HepG2 (cell line): ENCODE results near the gene CABLES2. TPM values are rescaled to one million over a fixed set of nuclear protein-coding genes. Genes with fewer than 3 reads are reported as not detected.

Experiments used
- AGO2 ChIP-seq: fragments of 200-400 bp; formaldehyde crosslinking; optimal IDR thresholded peaks from 2 replicates; pipeline ENCODE3; 2017; ENCODE audit warnings: mild to moderate bottlenecking, low read depth, low read length, moderate library complexity
- AKAP8 ChIP-seq: sonication (generic); formaldehyde crosslinking; IDR thresholded peaks from 2 replicates; pipeline ENCODE4 v1.5.1; 2020; ENCODE audit warnings: mild to moderate bottlenecking, missing genetic modification reagents
- BRD4 ChIP-seq: sonication (generic); formaldehyde crosslinking; IDR thresholded peaks from 2 replicates; pipeline ENCODE4 v1.4.0; 2020; ENCODE audit warnings: missing genetic modification reagents
- CCDC6 ChIP-seq: sonication (generic); formaldehyde crosslinking; IDR thresholded peaks from 2 replicates; pipeline ENCODE4 v1.8.1; 2022; ENCODE audit warnings: mild to moderate bottlenecking, missing genetic modification reagents, moderate library complexity
- ERF ChIP-seq: IDR thresholded peaks from 2 replicates; pipeline ENCODE4 v1.6.1; 2018; ENCODE audit warnings: missing biosample characterization, missing genetic modification reagents
- FOXJ3 ChIP-seq: sonication (generic); formaldehyde crosslinking; IDR thresholded peaks from 2 replicates; pipeline ENCODE4 v1.4.0; 2020; ENCODE audit warnings: missing genetic modification reagents, mild to moderate bottlenecking, borderline replicate concordance
- FOXK2 ChIP-seq: fragments of 450-650 bp; IDR thresholded peaks from 2 replicates; pipeline ENCODE4 v1.6.1; 2016
- GATAD2A ChIP-seq: IDR thresholded peaks from 2 replicates; pipeline ENCODE4 v1.6.1; 2016
- IRF2 ChIP-seq: IDR thresholded peaks from 2 replicates; pipeline ENCODE4 v1.6.1; 2018; ENCODE audit warnings: missing genetic modification reagents, missing compliant biosample characterization
- JUNB ChIP-seq: sonication (generic); formaldehyde crosslinking; IDR thresholded peaks from 2 replicates; pipeline ENCODE4 v1.8.0; 2022; ENCODE audit warnings: missing genetic modification reagents, mild to moderate bottlenecking, borderline replicate concordance
- NR3C1 ChIP-seq: sonication (generic); formaldehyde crosslinking; IDR thresholded peaks from 2 replicates; pipeline ENCODE4 v1.4.0; 2020; ENCODE audit warnings: missing genetic modification reagents
- POLR2G ChIP-seq: fragments of 200-400 bp; formaldehyde crosslinking; IDR thresholded peaks from 2 replicates; pipeline ENCODE4 v1.6.1; 2018; ENCODE audit warnings: mild to moderate bottlenecking, low read depth, low read length, moderate library complexity
- RXRA ChIP-seq: sonication (generic); formaldehyde crosslinking; IDR thresholded peaks from 2 replicates; pipeline ENCODE4 v1.5.1; 2020; ENCODE audit warnings: missing genetic modification reagents
- ZNF225 ChIP-seq: sonication (generic); formaldehyde crosslinking; IDR thresholded peaks from 2 replicates; pipeline ENCODE4 v1.4.0; 2020; ENCODE audit warnings: mild to moderate bottlenecking, missing genetic modification reagents
- ZNF256 ChIP-seq: sonication (generic); formaldehyde crosslinking; conservative IDR thresholded peaks from 2 replicates; pipeline ENCODE4 v1.4.0; 2020; ENCODE audit warnings: missing genetic modification reagents
- ZNF263 ChIP-seq: sonication (generic); formaldehyde crosslinking; IDR thresholded peaks from 2 replicates; pipeline ENCODE4 v1.4.0; 2020; ENCODE audit warnings: missing genetic modification reagents
- ZNF484 ChIP-seq: sonication (generic); formaldehyde crosslinking; IDR thresholded peaks from 2 replicates; pipeline ENCODE4 v1.5.1; 2020; ENCODE audit warnings: mild to moderate bottlenecking, low read depth, missing genetic modification reagents, borderline replicate concordance
- ZNF496 ChIP-seq: sonication (generic); formaldehyde crosslinking; IDR thresholded peaks from 2 replicates; pipeline ENCODE4 v1.8.1; 2023; ENCODE audit warnings: mild to moderate bottlenecking, moderate library complexity, missing genetic modification reagents; ENCODE audit not compliant: insufficient replicate concordance
- ZNF720 ChIP-seq: sonication (generic); formaldehyde crosslinking; IDR thresholded peaks from 2 replicates; pipeline ENCODE4 v1.4.0; 2020; ENCODE audit warnings: missing genetic modification reagents
- ZNF773 ChIP-seq: sonication (generic); formaldehyde crosslinking; IDR thresholded peaks from 2 replicates; pipeline ENCODE4 v1.4.0; 2020; ENCODE audit warnings: missing genetic modification reagents, borderline replicate concordance
- polyA plus RNA-seq, 8 experiments: library from polyadenylated mRNA; depleted of rRNA in 3 of 8; stranded (reverse) in 7 of 8; unstranded in 1 of 8; fragments of >200 nt; fragmentation: Illumina TruSeq in 4 of 8; extraction: Trizol in 4 of 8; gene quantifications; 2 replicates each; pipeline versions ENCODE4 v1.2.1 to v1.2.3, GENCODE V29; 2011 to 2016; ENCODE audit warnings: low read depth in 4 of 8, missing spikeins in 1 of 8, mixed read lengths in 1 of 8; ENCODE audit not compliant: insufficient read depth in 1 of 8
- total RNA-seq, 5 experiments: library from RNA; depleted of rRNA; stranded (reverse); fragments of >200 nt; fragmentation: Illumina TruSeq; extraction: Trizol; gene quantifications; 2 replicates each; pipeline ENCODE4 v1.2.3, GENCODE V29; 2016; ENCODE audit warnings: low read depth in 1 of 5
- TF ChIP-seq, protein P1 (sequence below): sonication (generic); formaldehyde crosslinking; IDR thresholded peaks from 2 replicates; pipeline ENCODE4 v1.5.1; 2020; ENCODE audit warnings: mild to moderate bottlenecking, missing genetic modification reagents, moderate library complexity
- TF ChIP-seq, protein P2 (sequence below): sonication (generic); formaldehyde crosslinking; IDR thresholded peaks from 2 replicates; pipeline ENCODE4 v1.5.1; 2020; ENCODE audit warnings: missing genetic modification reagents, mild to moderate bottlenecking, borderline replicate concordance
- TF ChIP-seq, protein P3 (sequence below): sonication (generic); formaldehyde crosslinking; IDR thresholded peaks from 2 replicates; pipeline ENCODE4 v1.8.0; 2022; ENCODE audit warnings: mild to moderate bottlenecking, missing genetic modification reagents, moderate library complexity

CABLES2 gene
- total and polyA plus RNA-seq, 2 of the 13 experiments (the other 11 are each of a cell fraction or from before 2014, with no cell fraction given), result 5.2 to 9.7 TPM

DNA sequence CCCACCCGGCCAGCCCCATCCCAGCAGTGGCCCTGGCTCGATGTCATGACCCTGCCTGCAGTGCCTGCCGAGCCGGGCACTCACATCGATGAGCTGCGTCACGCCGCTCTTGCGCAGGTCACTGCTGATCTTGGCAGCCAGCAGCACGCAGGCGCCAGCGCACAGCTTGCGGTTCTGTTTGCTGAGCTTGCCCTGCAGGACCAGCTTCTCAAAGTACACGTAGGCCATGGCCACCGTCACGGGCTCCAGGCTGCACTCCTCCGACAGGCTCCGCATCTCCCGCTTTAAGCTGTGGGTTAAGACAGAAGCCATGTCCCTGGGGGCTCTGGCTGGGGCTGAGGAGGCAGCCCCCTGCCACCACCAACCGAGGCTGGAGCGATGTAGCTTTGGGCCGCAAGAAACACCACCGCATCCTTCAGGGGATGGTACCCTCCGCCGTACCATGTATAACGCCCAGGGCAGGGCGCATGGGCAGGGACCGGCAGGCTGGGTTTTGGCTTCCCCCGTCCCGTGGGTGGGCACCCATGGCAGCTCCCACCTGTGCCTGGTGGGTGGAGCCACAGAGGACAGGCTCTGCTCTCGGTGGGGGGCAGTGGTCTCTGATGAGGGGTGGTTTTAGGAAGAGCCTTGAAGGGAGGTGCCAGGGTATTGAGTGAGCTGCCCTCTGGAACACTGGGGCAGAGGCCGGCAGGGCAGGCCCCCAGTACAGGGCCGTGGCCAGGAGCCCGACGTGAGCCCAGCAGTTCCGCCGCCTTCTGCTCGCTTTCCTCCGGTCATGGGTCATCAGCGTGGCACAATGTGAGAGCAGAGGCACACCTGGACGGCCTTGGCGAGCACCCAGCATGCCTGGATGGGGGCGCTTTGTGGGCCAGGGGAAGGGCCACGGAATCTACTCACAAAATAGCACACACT lies 15.7 kb downstream of the CABLES2 start (continued):
- TF ChIP-seq, protein P1, sequence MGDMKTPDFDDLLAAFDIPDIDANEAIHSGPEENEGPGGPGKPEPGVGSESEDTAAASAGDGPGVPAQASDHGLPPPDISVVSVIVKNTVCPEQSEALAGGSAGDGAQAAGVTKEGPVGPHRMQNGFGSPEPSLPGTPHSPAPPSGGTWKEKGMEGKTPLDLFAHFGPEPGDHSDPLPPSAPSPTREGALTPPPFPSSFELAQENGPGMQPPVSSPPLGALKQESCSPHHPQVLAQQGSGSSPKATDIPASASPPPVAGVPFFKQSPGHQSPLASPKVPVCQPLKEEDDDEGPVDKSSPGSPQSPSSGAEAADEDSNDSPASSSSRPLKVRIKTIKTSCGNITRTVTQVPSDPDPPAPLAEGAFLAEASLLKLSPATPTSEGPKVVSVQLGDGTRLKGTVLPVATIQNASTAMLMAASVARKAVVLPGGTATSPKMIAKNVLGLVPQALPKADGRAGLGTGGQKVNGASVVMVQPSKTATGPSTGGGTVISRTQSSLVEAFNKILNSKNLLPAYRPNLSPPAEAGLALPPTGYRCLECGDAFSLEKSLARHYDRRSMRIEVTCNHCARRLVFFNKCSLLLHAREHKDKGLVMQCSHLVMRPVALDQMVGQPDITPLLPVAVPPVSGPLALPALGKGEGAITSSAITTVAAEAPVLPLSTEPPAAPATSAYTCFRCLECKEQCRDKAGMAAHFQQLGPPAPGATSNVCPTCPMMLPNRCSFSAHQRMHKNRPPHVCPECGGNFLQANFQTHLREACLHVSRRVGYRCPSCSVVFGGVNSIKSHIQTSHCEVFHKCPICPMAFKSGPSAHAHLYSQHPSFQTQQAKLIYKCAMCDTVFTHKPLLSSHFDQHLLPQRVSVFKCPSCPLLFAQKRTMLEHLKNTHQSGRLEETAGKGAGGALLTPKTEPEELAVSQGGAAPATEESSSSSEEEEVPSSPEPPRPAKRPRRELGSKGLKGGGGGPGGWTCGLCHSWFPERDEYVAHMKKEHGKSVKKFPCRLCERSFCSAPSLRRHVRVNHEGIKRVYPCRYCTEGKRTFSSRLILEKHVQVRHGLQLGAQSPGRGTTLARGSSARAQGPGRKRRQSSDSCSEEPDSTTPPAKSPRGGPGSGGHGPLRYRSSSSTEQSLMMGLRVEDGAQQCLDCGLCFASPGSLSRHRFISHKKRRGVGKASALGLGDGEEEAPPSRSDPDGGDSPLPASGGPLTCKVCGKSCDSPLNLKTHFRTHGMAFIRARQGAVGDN (CRISPR knock-in tag), result peak; percentile 12; the same call in 1 of the 2 replicates
- TF ChIP-seq BRD4 (CRISPR knock-in tag), result peak; percentile 51; the same call in 1 of the 2 replicates
- no peak for TF ChIP-seq JUNB (CRISPR knock-in tag)
- TF ChIP-seq NR3C1 (CRISPR knock-in tag), result no peak
- 0 out of 2 replicates have a peak, but pooled peaks have one; percentile 17 for TF ChIP-seq POLR2G
- TF ChIP-seq, protein P2, sequence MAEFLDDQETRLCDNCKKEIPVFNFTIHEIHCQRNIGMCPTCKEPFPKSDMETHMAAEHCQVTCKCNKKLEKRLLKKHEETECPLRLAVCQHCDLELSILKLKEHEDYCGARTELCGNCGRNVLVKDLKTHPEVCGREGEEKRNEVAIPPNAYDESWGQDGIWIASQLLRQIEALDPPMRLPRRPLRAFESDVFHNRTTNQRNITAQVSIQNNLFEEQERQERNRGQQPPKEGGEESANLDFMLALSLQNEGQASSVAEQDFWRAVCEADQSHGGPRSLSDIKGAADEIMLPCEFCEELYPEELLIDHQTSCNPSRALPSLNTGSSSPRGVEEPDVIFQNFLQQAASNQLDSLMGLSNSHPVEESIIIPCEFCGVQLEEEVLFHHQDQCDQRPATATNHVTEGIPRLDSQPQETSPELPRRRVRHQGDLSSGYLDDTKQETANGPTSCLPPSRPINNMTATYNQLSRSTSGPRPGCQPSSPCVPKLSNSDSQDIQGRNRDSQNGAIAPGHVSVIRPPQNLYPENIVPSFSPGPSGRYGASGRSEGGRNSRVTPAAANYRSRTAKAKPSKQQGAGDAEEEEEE (CRISPR knock-in tag), result no peak
- TF ChIP-seq, protein P3, sequence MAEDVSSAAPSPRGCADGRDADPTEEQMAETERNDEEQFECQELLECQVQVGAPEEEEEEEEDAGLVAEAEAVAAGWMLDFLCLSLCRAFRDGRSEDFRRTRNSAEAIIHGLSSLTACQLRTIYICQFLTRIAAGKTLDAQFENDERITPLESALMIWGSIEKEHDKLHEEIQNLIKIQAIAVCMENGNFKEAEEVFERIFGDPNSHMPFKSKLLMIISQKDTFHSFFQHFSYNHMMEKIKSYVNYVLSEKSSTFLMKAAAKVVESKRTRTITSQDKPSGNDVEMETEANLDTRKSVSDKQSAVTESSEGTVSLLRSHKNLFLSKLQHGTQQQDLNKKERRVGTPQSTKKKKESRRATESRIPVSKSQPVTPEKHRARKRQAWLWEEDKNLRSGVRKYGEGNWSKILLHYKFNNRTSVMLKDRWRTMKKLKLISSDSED (CRISPR knock-in tag), result 0 out of 2 replicates have a peak, but pooled peaks have one; percentile 49
- no peak for TF ChIP-seq ERF (CRISPR knock-in tag)
- TF ChIP-seq ZNF773 (CRISPR knock-in tag), result no peak
- TF ChIP-seq ZNF263, result 0 out of 2 replicates have a peak, but pooled peaks have one; percentile 35
- 0 out of 2 replicates have a peak, but pooled peaks have one; percentile 7 for TF ChIP-seq ZNF225 (CRISPR knock-in tag)
- no peak for TF ChIP-seq ZNF720 (CRISPR knock-in tag)
- TF ChIP-seq CCDC6 (CRISPR knock-in tag), result no peak
- TF ChIP-seq ZNF484, result no peak
- no peak for TF ChIP-seq FOXK2
- TF ChIP-seq IRF2 (CRISPR knock-in tag), result no peak
- TF ChIP-seq AGO2, result peak; percentile 96
- no peak for TF ChIP-seq ZNF256 (CRISPR knock-in tag)
- no peak for TF ChIP-seq GATAD2A
- 0 out of 2 replicates have a peak, but pooled peaks have one; percentile 11 for TF ChIP-seq RXRA (CRISPR knock-in tag)
- no peak for TF ChIP-seq FOXJ3
- no peak for TF ChIP-seq AKAP8 (CRISPR knock-in tag)
- no peak for TF ChIP-seq ZNF496
